DMS53 treated with DMSO at 0.1 percent for 48 hours (cell line): ENCODE results near the gene RPS16.

Source experiments
- DNase-seq: peaks from one replicate; lab custom pipeline; 2025; ENCODE audit not compliant: unreplicated experiment; lab: John Stamatoyannopoulos, UW

RPS16 gene

GRCh38 chr19:39389631-39390414 is 45.9 kb downstream of the RPS16 start:
- no peak for DNase-seq

GRCh38 chr19:39388657-39389056 is 47.1 kb downstream of the RPS16 start:
- no peak for DNase-seq

GRCh38 chr19:39386557-39386956 is 49.2 kb downstream of the RPS16 start:
- no peak for DNase-seq

GRCh38 chr19:39385629-39386411 is 49.9 kb downstream of the RPS16 start:
- DNase-seq, result no peak

- no peak for DNase-seq
These were observed 50.7 kb downstream of the RPS16 start for GRCh38 chr19:39384839-39385568.
